ENCODE results near the gene OR6Q1.

OR6Q1 gene

DNA sequence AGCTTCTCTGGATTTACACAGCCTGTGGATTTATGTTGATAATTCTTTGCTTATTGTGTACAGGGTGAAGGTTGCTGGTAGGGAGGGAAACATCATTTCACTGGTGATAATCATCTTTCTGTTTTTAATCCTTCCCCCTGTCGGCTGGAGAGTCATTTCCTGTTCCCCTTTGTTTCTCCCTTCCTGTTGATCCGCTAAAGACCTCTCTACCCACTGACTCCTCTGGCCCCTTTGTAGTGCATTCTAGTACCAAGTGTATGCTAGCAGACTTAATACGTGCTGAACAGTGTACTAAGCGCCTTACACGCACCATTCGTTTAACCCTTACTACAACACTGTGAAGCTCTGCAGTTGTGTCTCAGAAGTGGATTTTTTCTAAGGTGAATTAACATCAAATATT, 26.1 kb upstream of the OR6Q1 start:
- H3K4me3 ChIP-seq (ENCODE audit: low read length) = no peak overlapping the region
- H4K20me1 ChIP-seq (ENCODE audit: control insufficient read depth, insufficient read depth, low read depth, low read length) = no peaks in the 10 kb centered on the region
- H3F3A ChIP-seq (ENCODE audit: control insufficient read depth, insufficient read depth) = no peaks in the 10 kb centered on the region
- no peak overlapping the region for H3K27ac ChIP-seq (ENCODE audit: low read depth, low read length)
- H3K27me3 ChIP-seq (ENCODE audit: control insufficient read depth, low read length) = no peaks in the 10 kb centered on the region
- H3K4me1 ChIP-seq (ENCODE audit: control insufficient read depth, low read length) = no peaks in the 10 kb centered on the region
- no peak overlapping the region for H3K4me2 ChIP-seq (ENCODE audit: low read length)
- H3K9me3 ChIP-seq (ENCODE audit: control insufficient read depth, insufficient read depth, low read length) = no peaks in the 10 kb centered on the region
- TF ChIP-seq CTCF (IDR thresholded peaks at IDR 0.05; ENCODE audit: low read depth, low read length, poor library complexity, severe bottlenecking) (no peak), EZH2phosphoT487 (IDR thresholded peaks at IDR 0.05; ENCODE audit: borderline replicate concordance, low read length) (no peak)
- H3K79me2 ChIP-seq (ENCODE audit: control insufficient read depth, low read length) = no peaks in the 10 kb centered on the region
- no peaks in the 10 kb centered on the region for H3K36me3 ChIP-seq (ENCODE audit: control insufficient read depth, low read length)
- H3K9me2 ChIP-seq (replicated peaks; ENCODE audit: control insufficient read depth, low read length) = no peaks in the 10 kb centered on the region

GRCh38 chr11:58006940-58007339, 23.8 kb upstream of the OR6Q1 start:
- Histone ChIP-seq H3K4me2 (ENCODE audit: low read length) (no peak overlapping the region), H3K27me3 (ENCODE audit: control insufficient read depth, low read length) (no peaks in the 10 kb centered on the region), H3K27ac (ENCODE audit: low read depth, low read length) (no peak overlapping the region), H3K9me3 (ENCODE audit: control insufficient read depth, insufficient read depth, low read length) (no peaks in the 10 kb centered on the region), H3K79me2 (ENCODE audit: control insufficient read depth, low read length) (no peaks in the 10 kb centered on the region), H4K20me1 (ENCODE audit: control insufficient read depth, insufficient read depth, low read depth, low read length) (no peaks in the 10 kb centered on the region), H3F3A (ENCODE audit: control insufficient read depth, insufficient read depth) (no peaks in the 10 kb centered on the region), H3K4me1 (ENCODE audit: control insufficient read depth, low read length) (no peaks in the 10 kb centered on the region), H3K4me3 (ENCODE audit: low read length) (no peak overlapping the region), H3K9me2 (replicated peaks; ENCODE audit: control insufficient read depth, low read length) (no peaks in the 10 kb centered on the region), H3K36me3 (ENCODE audit: control insufficient read depth, low read length) (no peaks in the 10 kb centered on the region)
- TF ChIP-seq CTCF (IDR thresholded peaks at IDR 0.05; ENCODE audit: low read depth, low read length, poor library complexity, severe bottlenecking) (no peak), EZH2phosphoT487 (IDR thresholded peaks at IDR 0.05; ENCODE audit: borderline replicate concordance, low read length) (no peak)

DNA sequence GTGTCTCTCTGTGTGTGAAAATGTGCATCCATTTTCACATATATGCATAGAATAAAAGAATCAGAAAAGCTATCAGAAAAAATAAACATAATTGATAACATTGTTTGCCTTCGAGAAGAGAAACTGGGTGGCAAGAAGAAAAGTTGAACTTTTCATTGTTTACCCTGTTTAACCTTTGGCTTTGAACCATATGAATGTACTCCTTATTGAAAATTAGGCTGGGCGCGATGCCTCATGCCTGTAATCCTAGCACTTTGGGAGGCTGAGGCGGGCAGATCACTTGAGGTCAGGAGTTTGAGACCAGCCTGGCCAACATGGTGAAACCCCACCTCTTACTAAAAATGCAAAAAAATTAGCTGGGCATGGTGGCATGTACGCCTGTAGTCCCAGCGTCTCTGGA, 19.0 kb upstream of the OR6Q1 start:
- Histone ChIP-seq H3K4me3 (ENCODE audit: low read length) (no peak overlapping the region), H3K36me3 (ENCODE audit: control insufficient read depth, low read length) (no peaks in the 10 kb centered on the region), H3K9me2 (replicated peaks; ENCODE audit: control insufficient read depth, low read length) (no peaks in the 10 kb centered on the region), H3F3A (ENCODE audit: control insufficient read depth, insufficient read depth) (no peaks in the 10 kb centered on the region), H3K27ac (ENCODE audit: low read depth, low read length) (no peak overlapping the region), H3K4me2 (ENCODE audit: low read length) (no peak overlapping the region), H3K4me1 (ENCODE audit: control insufficient read depth, low read length) (no peaks in the 10 kb centered on the region), H3K9me3 (ENCODE audit: control insufficient read depth, insufficient read depth, low read length) (no peaks in the 10 kb centered on the region), H4K20me1 (ENCODE audit: control insufficient read depth, insufficient read depth, low read depth, low read length) (no peaks in the 10 kb centered on the region), H3K27me3 (ENCODE audit: control insufficient read depth, low read length) (no peaks in the 10 kb centered on the region), H3K79me2 (ENCODE audit: control insufficient read depth, low read length) (no peaks in the 10 kb centered on the region)
- no peak for TF ChIP-seq CTCF (IDR thresholded peaks at IDR 0.05; ENCODE audit: low read depth, low read length, poor library complexity, severe bottlenecking)
- TF ChIP-seq EZH2phosphoT487 (IDR thresholded peaks at IDR 0.05; ENCODE audit: borderline replicate concordance, low read length) = no peak

Measured in DOHH2 (cell line).